ENCODE measurements around the gene TEDC2. TPM values are rescaled to one million over a fixed set of nuclear protein-coding genes. Genes with fewer than 3 reads are reported as not detected.

The TEDC2 gene
- total and polyA plus RNA-seq, 2 of the 8 experiments (the other 6 are each of a cell fraction or from before 2014, with no cell fraction given): 54.6 to 55.6 TPM

DNA sequence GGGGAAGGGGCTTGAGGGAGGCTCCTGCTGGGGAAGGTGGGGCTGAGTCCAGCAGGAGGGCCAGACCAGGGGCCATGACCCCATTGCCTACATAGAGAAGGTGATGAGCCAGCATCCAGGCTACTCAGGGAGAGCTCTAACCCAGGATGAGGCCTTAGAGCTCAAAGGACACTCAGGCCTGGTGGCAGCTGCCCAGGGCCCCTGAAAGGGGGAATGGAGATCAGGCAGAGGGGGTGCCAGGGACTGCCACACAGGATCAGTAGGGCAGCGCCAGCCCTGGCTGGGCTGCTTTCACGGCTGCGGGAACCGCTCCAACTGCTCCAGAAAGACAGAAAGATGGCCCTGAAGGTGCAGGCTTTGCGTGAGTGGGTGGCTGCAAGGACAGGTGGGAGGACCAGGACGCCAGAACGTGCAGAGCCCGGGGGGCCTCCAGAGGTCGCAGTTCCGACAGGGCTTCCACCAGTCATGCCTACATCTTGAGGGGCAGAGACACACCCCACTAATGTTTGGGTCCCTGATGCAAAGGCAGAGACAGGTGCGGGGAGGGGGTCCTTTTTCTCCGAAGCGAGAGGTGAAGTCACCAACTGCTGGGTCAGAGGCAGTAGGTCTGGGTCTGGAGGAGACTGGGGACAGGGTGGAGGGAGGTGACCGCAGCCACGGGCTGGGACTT is 53.0 kb downstream of the TEDC2 start:
- FAIRE-seq (no peak), DNase-seq (ENCODE audit: low read depth in 1 of 2, low spot score in 2 of 2) (peak in 1 of 2 experiments; percentile 77)
- Histone ChIP-seq H4K8ac (ENCODE audit: extremely low read depth, insufficient read depth, low read length) (peak overlapping the region; percentile 98; the same call in 1 of the 2 replicates), H2BK20ac (ENCODE audit: low read length) (no peak overlapping the region), H3K9ac (replicated peaks in 1 of 4; ENCODE audit: extremely low read depth in 1 of 4, low read depth in 3 of 4, low read length in 3 of 4) (peak overlapping the region in 3 of 4 experiments; percentile 62 to 94 (median 89); a peak in 5 of 7 replicates), H3K4me1 (replicated peaks in 1 of 4; ENCODE audit: control insufficient read depth in 3 of 4, insufficient read depth in 4 of 4, low read length in 3 of 4) (peaks cover 4 to 37% (median 22%) of the 10 kb centered on the region in 4 experiments), H3K23me2 (ENCODE audit: low read depth, low read length) (peaks cover 8% of the 10 kb centered on the region; the same call in 1 of the 2 replicates), H3K18ac (ENCODE audit: extremely low read depth, low read length) (peak overlapping the region; percentile 85), H3K56ac (replicated peaks; ENCODE audit: insufficient read length, low read depth, low read length) (peak overlapping the region; percentile 1), H2BK120ac (replicated peaks; ENCODE audit: low read depth, low read length) (no peak overlapping the region), H2BK12ac (ENCODE audit: low read depth, low read length) (peak overlapping the region; percentile 96; the same call in 1 of the 2 replicates), H3K27me3 (replicated peaks in 1 of 4; ENCODE audit: control insufficient read depth in 3 of 4, extremely low read depth in 1 of 4, insufficient read depth in 3 of 4, low read length in 3 of 4) (peaks cover 0 to 3% (median 0%) of the 10 kb centered on the region in 4 experiments; a peak in 2 of 7 replicates), H4K91ac (replicated peaks; ENCODE audit: insufficient read length, low read length) (peak overlapping the region; percentile 79), H2AK5ac (ENCODE audit: low read depth, low read length) (no peak overlapping the region), H3K4me3 (ENCODE audit: extremely low read depth in 1 of 4, insufficient read depth in 2 of 4, low read depth in 3 of 4, low read length in 4 of 4) (peak overlapping the region; percentile 55 to 99 (median 69)), H3K4me2 (ENCODE audit: insufficient read depth in 1 of 2, low read depth in 2 of 2, low read length in 2 of 2) (peak overlapping the region; percentile 71 to 90), H3K4ac (replicated peaks; ENCODE audit: insufficient read length, low read depth, low read length) (peak overlapping the region; percentile 40), H4K5ac (ENCODE audit: insufficient read length, low read depth, low read length) (peak overlapping the region; percentile 73), H3K27ac (ENCODE audit: low read depth, low read length) (peak overlapping the region; percentile 99), H3K9me3 (ENCODE audit: insufficient read depth in 2 of 2, low read depth in 1 of 2, low read length in 1 of 2) (no peaks in the 10 kb centered on the region), H3K23ac (ENCODE audit: insufficient read length) (no peak overlapping the region), H2BK5ac (ENCODE audit: low read depth, low read length) (peak overlapping the region; percentile 63; the same call in 1 of the 2 replicates), H3K14ac (ENCODE audit: insufficient read length) (no peak overlapping the region), H3K36me3 (ENCODE audit: control insufficient read depth in 2 of 4, insufficient read depth in 4 of 4, low read length in 3 of 4) (no peaks in the 10 kb centered on the region), H2BK15ac (ENCODE audit: low read length) (peak overlapping the region; percentile 81; the same call in 1 of the 2 replicates), H3K79me2 (ENCODE audit: control insufficient read depth in 1 of 2, insufficient read depth in 2 of 2, low read length in 2 of 2) (peaks cover 26 to 39% of the 10 kb centered on the region in 2 experiments), H4K20me1 (replicated peaks in 1 of 2; ENCODE audit: control insufficient read depth in 1 of 2, insufficient read depth in 2 of 2, low read length in 2 of 2) (peaks cover 20 to 29% of the 10 kb centered on the region in 2 experiments), H3K79me1 (ENCODE audit: low read depth, low read length) (peaks cover 16% of the 10 kb centered on the region), H2AFZ (ENCODE audit: low read length) (no peak overlapping the region)
- no peak for TF ChIP-seq SP4 (IDR thresholded peaks at IDR 0.05; ENCODE audit: low read length)
- no peak for TF ChIP-seq GTF2F1 (IDR thresholded peaks at IDR 0.05; ENCODE audit: borderline replicate concordance, low read depth, low read length)
- TF ChIP-seq, protein P1, sequence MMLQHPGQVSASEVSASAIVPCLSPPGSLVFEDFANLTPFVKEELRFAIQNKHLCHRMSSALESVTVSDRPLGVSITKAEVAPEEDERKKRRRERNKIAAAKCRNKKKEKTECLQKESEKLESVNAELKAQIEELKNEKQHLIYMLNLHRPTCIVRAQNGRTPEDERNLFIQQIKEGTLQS (IDR thresholded peaks at IDR 0.05; ENCODE audit: insufficient read depth, low read depth, low read length): no peak
- TF ChIP-seq, protein P2, sequence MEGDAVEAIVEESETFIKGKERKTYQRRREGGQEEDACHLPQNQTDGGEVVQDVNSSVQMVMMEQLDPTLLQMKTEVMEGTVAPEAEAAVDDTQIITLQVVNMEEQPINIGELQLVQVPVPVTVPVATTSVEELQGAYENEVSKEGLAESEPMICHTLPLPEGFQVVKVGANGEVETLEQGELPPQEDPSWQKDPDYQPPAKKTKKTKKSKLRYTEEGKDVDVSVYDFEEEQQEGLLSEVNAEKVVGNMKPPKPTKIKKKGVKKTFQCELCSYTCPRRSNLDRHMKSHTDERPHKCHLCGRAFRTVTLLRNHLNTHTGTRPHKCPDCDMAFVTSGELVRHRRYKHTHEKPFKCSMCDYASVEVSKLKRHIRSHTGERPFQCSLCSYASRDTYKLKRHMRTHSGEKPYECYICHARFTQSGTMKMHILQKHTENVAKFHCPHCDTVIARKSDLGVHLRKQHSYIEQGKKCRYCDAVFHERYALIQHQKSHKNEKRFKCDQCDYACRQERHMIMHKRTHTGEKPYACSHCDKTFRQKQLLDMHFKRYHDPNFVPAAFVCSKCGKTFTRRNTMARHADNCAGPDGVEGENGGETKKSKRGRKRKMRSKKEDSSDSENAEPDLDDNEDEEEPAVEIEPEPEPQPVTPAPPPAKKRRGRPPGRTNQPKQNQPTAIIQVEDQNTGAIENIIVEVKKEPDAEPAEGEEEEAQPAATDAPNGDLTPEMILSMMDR (IDR thresholded peaks at IDR 0.05; ENCODE audit: control extremely low read depth in 1 of 3, insufficient read depth in 1 of 3, low read depth in 1 of 3, low read length in 3 of 3): peak; percentile 30 to 57 (median 50); a peak in 3 of 4 replicates
- 40% methylated on average over 13 of the region's 15 CpGs; no CpG with 5 or more reads in 1 of the 2 experiments for WGBS, 2 experiments (ENCODE audit: extremely low coverage in 1 of 2, insufficient coverage in 1 of 2, insufficient read length in 1 of 2, insufficient replicate concordance in 2 of 2, low coverage in 1 of 2, low lambda C conversion rate in 2 of 2, missing lambda C conversion rate in 1 of 2)
- ChIA-PET CTCF (ENCODE audit: partially characterized antibody) (interaction anchor here (0.7 to 3.7 kb wide), 5 partner anchors 10 to 319 kb away, joined by 3 to 24 read pairs (median 4); no protein-coding TSS in a partner anchor), POLR2A (ENCODE audit: partially characterized antibody) (interaction anchor here (0.7 to 5.6 kb wide), 12 partner anchors 8 to 143 kb away, joined by 3 to 44 read pairs (median 6); partner anchors contain the start of genes AMDHD2, CEMP1, PDPK1 and TBC1D24)
